ENCODE results near the gene ADAM19. TPM values are rescaled to one million over a fixed set of nuclear protein-coding genes. Genes with fewer than 3 reads are reported as not detected.
A peak's percentile ranks its signal among the peaks of the same experiment; 100 is the strongest.
"Not testable (repeated sequence)": the region's sequence is repeated elsewhere in the genome, so short reads cannot be mapped to it uniquely, and the experiment has no call there.

ADAM19 gene
- total RNA-seq, 2 donors from 2014 or later: 358 to 384 TPM

- H3K4me1 Mint-ChIP-seq (ENCODE audit: low read depth in 2 of 2): no peaks in the 10 kb centered on the region
- DNase-seq (ENCODE audit: low spot score): no peak
- no peaks in the 10 kb centered on the region for H3K9me3 Mint-ChIP-seq
- H3K36me3 Mint-ChIP-seq: no peaks in the 10 kb centered on the region
- no peak overlapping the region for H3K27ac Mint-ChIP-seq
- H3K4me3 Mint-ChIP-seq: no peak overlapping the region
- peaks cover 6 to 15% of the 10 kb centered on the region in 2 donors for H3K27me3 Mint-ChIP-seq
- no peak for ATAC-seq
Measured at GRCh38 chr5:157449011-157449723, 126.4 kb downstream of the ADAM19 start.

- H3K36me3 Mint-ChIP-seq: no peaks in the 10 kb centered on the region
- no peak overlapping the region for H3K4me3 Mint-ChIP-seq
- ATAC-seq (no peak), DNase-seq (ENCODE audit: low spot score) (no peak)
- H3K9me3 Mint-ChIP-seq: no peaks in the 10 kb centered on the region
- no peak overlapping the region for H3K27ac Mint-ChIP-seq
- H3K4me1 Mint-ChIP-seq (ENCODE audit: low read depth in 2 of 2): no peaks in the 10 kb centered on the region
- H3K27me3 Mint-ChIP-seq: peaks cover 6 to 24% of the 10 kb centered on the region in 2 donors
Measured at GRCh38 chr5:157447201-157447637, 128.4 kb downstream of the ADAM19 start.

- no peak for DNase-seq (ENCODE audit: low spot score)
- Mint-ChIP-seq H3K27me3 (peaks cover 6 to 21% of the 10 kb centered on the region in 2 donors), H3K9me3 (no peaks in the 10 kb centered on the region), H3K4me1 (ENCODE audit: low read depth in 2 of 2) (no peaks in the 10 kb centered on the region), H3K36me3 (no peaks in the 10 kb centered on the region), H3K4me3 (no peak overlapping the region), H3K27ac (no peak overlapping the region)
- ATAC-seq: no peak
Measured at GRCh38 chr5:157446412-157446935, 129.1 kb downstream of the ADAM19 start.

GRCh38 chr5:157445745-157446411 is 129.7 kb downstream of the ADAM19 start:
- Mint-ChIP-seq H3K27me3 (peaks cover 6 to 18% of the 10 kb centered on the region in 2 donors), H3K4me1 (ENCODE audit: low read depth in 2 of 2) (no peaks in the 10 kb centered on the region), H3K36me3 (no peaks in the 10 kb centered on the region), H3K9me3 (no peaks in the 10 kb centered on the region), H3K27ac (no peak overlapping the region), H3K4me3 (no peak overlapping the region)
- ATAC-seq: no peak
- no peak for DNase-seq (ENCODE audit: low spot score)

- DNase-seq (ENCODE audit: low spot score): no peak
- no peaks in the 10 kb centered on the region for H3K36me3 Mint-ChIP-seq
- no peak overlapping the region for H3K27ac Mint-ChIP-seq
- ATAC-seq: no peak
- no peaks in the 10 kb centered on the region for H3K4me1 Mint-ChIP-seq (ENCODE audit: low read depth in 2 of 2)
- no peak overlapping the region for H3K4me3 Mint-ChIP-seq
- H3K9me3 Mint-ChIP-seq: no peaks in the 10 kb centered on the region
- H3K27me3 Mint-ChIP-seq: peaks cover 6 to 20% of the 10 kb centered on the region in 2 donors
Measured at GRCh38 chr5:157444224-157444623, 131.4 kb downstream of the ADAM19 start.

GRCh38 chr5:157443041-157443549 is 132.5 kb downstream of the ADAM19 start:
- Mint-ChIP-seq H3K9me3 (no peaks in the 10 kb centered on the region), H3K4me3 (no peak overlapping the region), H3K27me3 (peaks cover 6 to 17% of the 10 kb centered on the region in 2 donors), H3K4me1 (ENCODE audit: low read depth in 2 of 2) (no peaks in the 10 kb centered on the region), H3K27ac (no peak overlapping the region), H3K36me3 (no peaks in the 10 kb centered on the region)
- ATAC-seq (no peak), DNase-seq (ENCODE audit: low spot score) (no peak)

GRCh38 chr5:157434096-157434495 is 141.5 kb downstream of the ADAM19 start:
- Mint-ChIP-seq H3K4me1 (ENCODE audit: low read depth in 2 of 2) (peaks cover 4 to 7% of the 10 kb centered on the region in 2 donors), H3K27ac (no peak overlapping the region), H3K36me3 (no peaks in the 10 kb centered on the region), H3K4me3 (no peak overlapping the region), H3K27me3 (peaks cover 17 to 19% of the 10 kb centered on the region in 2 donors), H3K9me3 (no peaks in the 10 kb centered on the region)
- DNase-seq (ENCODE audit: low spot score) (no peak), ATAC-seq (no peak)

- DNase-seq (ENCODE audit: low spot score): no peak
- peak overlapping the region in 1 of 2 donors; percentile 34 for H3K27ac Mint-ChIP-seq
- peak; percentile 75 to 77 for ATAC-seq
- H3K4me3 Mint-ChIP-seq: no peak overlapping the region
- peaks cover 26 to 32% of the 10 kb centered on the region in 2 donors for H3K27me3 Mint-ChIP-seq
- peaks cover 4 to 7% of the 10 kb centered on the region in 2 donors for H3K4me1 Mint-ChIP-seq (ENCODE audit: low read depth in 2 of 2)
- H3K9me3 Mint-ChIP-seq: no peaks in the 10 kb centered on the region
- H3K36me3 Mint-ChIP-seq: no peaks in the 10 kb centered on the region
Measured at GRCh38 chr5:157431544-157432200, 143.9 kb downstream of the ADAM19 start.

GRCh38 chr5:157429920-157430319 is 145.7 kb downstream of the ADAM19 start:
- not testable (repeated sequence) for H3K9me3 Mint-ChIP-seq; ATAC-seq; H3K4me3 Mint-ChIP-seq; H3K27ac Mint-ChIP-seq; DNase-seq (ENCODE audit: low spot score); H3K36me3 Mint-ChIP-seq; H3K4me1 Mint-ChIP-seq (ENCODE audit: low read depth in 2 of 2)
- H3K27me3 Mint-ChIP-seq: peaks cover 18 to 27% of the 10 kb centered on the region in 2 donors

Other genes starting within 250 kb of the ADAM19 start
- gene NIPAL4, start 115.6 kb downstream of the ADAM19 start, total RNA-seq: 1 to 10 TPM in 1 of 2 donors, under 1 TPM in 1; 0.43 to 1.2 TPM
- gene SOX30, start 76.7 kb upstream of the ADAM19 start, total RNA-seq: not detected
- gene C5orf52, start 95.8 kb upstream of the ADAM19 start, total RNA-seq: not detected
- 10 to 100 TPM; 15.7 to 18.9 TPM for gene THG1L, start 155.6 kb upstream of the ADAM19 start, total RNA-seq
- 1 to 10 TPM; 4.5 to 7.9 TPM for gene LSM11, start 167.9 kb upstream of the ADAM19 start, total RNA-seq